T-cell (primary cell): ENCODE data around the gene PARL. TPM values are rescaled to one million over a fixed set of nuclear protein-coding genes. Genes with fewer than 3 reads are reported as not detected.

Source experiments
- ATAC-seq, 4 experiments: fragments of 200-7000 bp in 3 of 4; fragments of 150-1000 bp in 1 of 4; cut with Tn5 transposase; replicated peaks in 1 of 4; 1 replicate in 3 of 4; 2 replicates in 1 of 4; pipeline ENCODE4 v1.10.0; 2021; ENCODE audit warnings: moderate library complexity in 3 of 4, mild to moderate bottlenecking in 2 of 4, moderate number of reproducible peaks in 1 of 4
- CTCF ChIA-PET, 2 donors: fragments of 300-600 bp; sonication (Branson Sonifier 250); formaldehyde crosslinking; loops; one replicate each; lab custom pipeline; 2022; ENCODE audit warnings: antibody characterized with exemption in 2 of 2; lab: Charles Lee
- POLR2A ChIA-PET, 2 donors: fragments of 300-600 bp; sonication (Branson Sonifier 250); formaldehyde crosslinking; loops; one replicate each; lab custom pipeline; 2022; ENCODE audit warnings: antibody characterized with exemption in 2 of 2; lab: Charles Lee
- DNase-seq, 35 experiments: peaks; one replicate each; pipeline versions ENCODE4 v3.0.0 to v3.0.0-alpha.2; 2013 to 2023
- H3K27ac ChIP-seq: one replicate; pipeline ENCODE4 v1.5.1; 2013; ENCODE audit warnings: low read length
- H3K27me3 ChIP-seq, 2 experiments: replicated peaks in 1 of 2; 1 replicate in 1 of 2; 2 replicates in 1 of 2; pipeline versions ENCODE4 v1.6.1 to v1.7.0; 2013; ENCODE audit warnings: low read length in 1 of 2, mixed read lengths in 1 of 2; ENCODE audit not compliant: control insufficient read depth in 2 of 2, insufficient read depth in 2 of 2; ENCODE audit errors: extremely low read depth in 1 of 2
- H3K36me3 ChIP-seq, 2 donors: 1 replicate in 1 of 2; 2 replicates in 1 of 2; pipeline versions ENCODE4 v1.6.1 to v1.7.0; 2013; ENCODE audit warnings: low read length in 1 of 2; ENCODE audit not compliant: control insufficient read depth in 2 of 2, insufficient read depth in 1 of 2; ENCODE audit errors: extremely low read depth in 1 of 2
- H3K4me1 ChIP-seq, 2 experiments: 1 replicate in 1 of 2; 2 replicates in 1 of 2; pipeline versions ENCODE4 v1.6.1 to v1.7.0; 2013; ENCODE audit warnings: low read length in 2 of 2, mixed read lengths in 1 of 2; ENCODE audit not compliant: insufficient read depth in 2 of 2, control insufficient read depth in 1 of 2; ENCODE audit errors: extremely low read depth in 1 of 2
- H3K4me3 ChIP-seq, 2 donors: 1 replicate in 1 of 2; 2 replicates in 1 of 2; pipeline versions ENCODE4 v1.5.1 to v1.7.0; 2013; ENCODE audit warnings: mild to moderate bottlenecking in 2 of 2, low read length in 1 of 2, moderate library complexity in 1 of 2; ENCODE audit not compliant: control insufficient read depth in 1 of 2; ENCODE audit errors: extremely low read depth in 1 of 2
- H3K9me3 ChIP-seq: 2 replicates; pipeline ENCODE4 v1.7.0; 2013
- H3K27ac Mint-ChIP-seq, 2 donors: one replicate each; pipeline ENCODE4 v1.8.0; 2020 to 2021; ENCODE audit warnings: mild to moderate bottlenecking in 2 of 2, mixed read lengths in 2 of 2
- H3K27me3 Mint-ChIP-seq, 2 donors: one replicate each; pipeline ENCODE4 v1.8.0; 2021 to 2022; ENCODE audit warnings: mixed read lengths in 2 of 2
- H3K36me3 Mint-ChIP-seq: one replicate; pipeline ENCODE4 v1.8.0; 2021; ENCODE audit warnings: mixed read lengths
- H3K4me1 Mint-ChIP-seq, 3 donors: one replicate each; pipeline ENCODE4 v1.8.0; 2020 to 2022; ENCODE audit warnings: mixed read lengths in 3 of 3, mild to moderate bottlenecking in 1 of 3
- H3K4me3 Mint-ChIP-seq, 3 donors: one replicate each; pipeline ENCODE4 v1.8.0; 2020 to 2022; ENCODE audit warnings: mild to moderate bottlenecking in 3 of 3, mixed read lengths in 3 of 3, moderate library complexity in 3 of 3
- H3K9me3 Mint-ChIP-seq, 3 donors: one replicate each; pipeline ENCODE4 v1.8.0; 2020 to 2022; ENCODE audit warnings: mixed read lengths in 3 of 3
- whole genome bisulfite sequencing: methylation state at CpG from one replicate; pipeline ENCODE4 v1.1.5; 2013; ENCODE audit warnings: missing lambda C conversion rate; ENCODE audit not compliant: insufficient coverage; 5-methylcytosine and 5-hydroxymethylcytosine counted together
- total RNA-seq, 35 experiments: library from RNA in 6 of 35; stranded (reverse) in 6 of 35; fragments of 120-200 nt in 1 of 35; gene quantifications; one replicate each; pipeline versions ENCODE4 v1.2.1 to v1.2.4 and lab custom pipeline; 2013 to 2026

Gene PARL
- total RNA-seq, 5 donors from 2014 or later (not counting 1 experiment from before 2014, with no cell fraction given), result 38.8 to 46.2 (median 41.3) TPM

DNA sequence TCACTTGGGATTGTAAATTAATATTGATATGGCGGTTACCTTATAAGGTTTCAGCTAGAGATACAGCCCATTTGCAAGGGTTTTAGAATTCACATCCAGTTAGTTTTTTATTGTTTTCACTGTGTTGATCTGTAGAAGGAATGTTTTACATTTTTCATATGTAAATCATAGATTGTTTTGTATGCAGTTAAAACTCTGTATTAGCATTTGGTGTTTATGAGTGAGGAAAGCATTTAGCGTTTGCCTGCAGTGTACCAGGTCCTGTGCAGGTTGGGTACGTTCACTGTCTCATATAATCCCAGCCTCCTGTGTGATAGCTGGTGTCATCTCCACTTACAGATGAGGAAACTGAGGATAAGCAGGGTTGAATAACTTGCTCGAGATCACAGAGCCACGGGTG is 83.1 kb downstream of the PARL start:
- Histone ChIP-seq H3K27ac (no peak overlapping the region), H3K27me3 (no peaks in the 10 kb centered on the region), H3K9me3 (no peaks in the 10 kb centered on the region), H3K4me1 (no peaks in the 10 kb centered on the region), H3K4me3 (no peak overlapping the region), H3K36me3 (peaks cover 16 to 74% of the 10 kb centered on the region in 2 donors)
- ATAC-seq (no peak), DNase-seq (no peak)
- Mint-ChIP-seq H3K9me3 (no peaks in the 10 kb centered on the region), H3K36me3 (peaks cover 62% of the 10 kb centered on the region), H3K4me1 (no peaks in the 10 kb centered on the region), H3K27ac (no peak overlapping the region), H3K4me3 (no peak overlapping the region), H3K27me3 (no peaks in the 10 kb centered on the region)
- 93% methylated on average over 3 of the region's 5 CpGs for WGBS
- ChIA-PET CTCF (no interaction called here), POLR2A (interaction anchor here in 1 of 2 donors (0.6 kb wide), 1 partner anchor 897 kb away, joined by 6 read pairs; no protein-coding TSS in a partner anchor)

DNA sequence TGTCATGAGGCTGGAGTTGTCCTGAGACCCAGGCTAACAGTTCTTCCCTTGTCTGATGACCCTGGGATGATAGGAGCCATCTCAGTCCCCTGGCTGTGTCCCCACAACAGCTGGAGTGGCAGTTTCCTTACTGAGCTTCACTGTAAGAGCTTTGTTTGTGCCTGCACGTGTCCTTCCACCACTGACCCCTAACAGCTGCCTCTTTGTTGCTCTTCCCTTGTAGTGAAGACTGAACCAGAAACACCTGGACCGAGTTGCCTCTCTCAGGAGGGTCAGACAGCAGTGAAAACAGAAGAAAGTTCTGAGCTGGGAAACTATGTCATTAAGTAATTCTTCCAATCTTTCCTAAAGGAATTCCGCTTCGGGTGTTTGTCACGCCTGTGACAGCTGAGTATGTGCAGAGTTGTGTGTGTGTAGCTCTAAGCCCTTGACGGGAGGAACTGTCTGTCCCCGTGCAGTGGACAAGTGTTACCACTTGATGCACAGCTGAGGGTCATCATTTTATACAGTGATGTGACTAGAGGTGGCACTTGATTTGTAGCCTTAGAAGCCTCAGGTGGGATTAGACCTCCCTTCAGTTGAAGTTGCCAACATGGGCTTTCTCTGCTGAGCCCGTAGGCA is 84.3 kb downstream of the PARL start:
- Histone ChIP-seq H3K27ac (no peak overlapping the region), H3K4me3 (no peak overlapping the region), H3K9me3 (no peaks in the 10 kb centered on the region), H3K27me3 (no peaks in the 10 kb centered on the region), H3K36me3 (peaks cover 16 to 61% of the 10 kb centered on the region in 2 donors), H3K4me1 (no peaks in the 10 kb centered on the region)
- CTCF ChIA-PET, result interaction anchor here in 1 of 2 donors (0.6 kb wide), 1 partner anchor 23 kb away, joined by 3 read pairs; no protein-coding TSS in a partner anchor
- Mint-ChIP-seq H3K4me1 (no peaks in the 10 kb centered on the region), H3K36me3 (peaks cover 63% of the 10 kb centered on the region), H3K9me3 (no peaks in the 10 kb centered on the region), H3K27ac (no peak overlapping the region), H3K27me3 (no peaks in the 10 kb centered on the region), H3K4me3 (no peak overlapping the region)
- DNase-seq, result no peak
- POLR2A ChIA-PET, result no interaction called here
- no peak for ATAC-seq
- WGBS, result 98% methylated on average over 5 of the region's 8 CpGs

DNA sequence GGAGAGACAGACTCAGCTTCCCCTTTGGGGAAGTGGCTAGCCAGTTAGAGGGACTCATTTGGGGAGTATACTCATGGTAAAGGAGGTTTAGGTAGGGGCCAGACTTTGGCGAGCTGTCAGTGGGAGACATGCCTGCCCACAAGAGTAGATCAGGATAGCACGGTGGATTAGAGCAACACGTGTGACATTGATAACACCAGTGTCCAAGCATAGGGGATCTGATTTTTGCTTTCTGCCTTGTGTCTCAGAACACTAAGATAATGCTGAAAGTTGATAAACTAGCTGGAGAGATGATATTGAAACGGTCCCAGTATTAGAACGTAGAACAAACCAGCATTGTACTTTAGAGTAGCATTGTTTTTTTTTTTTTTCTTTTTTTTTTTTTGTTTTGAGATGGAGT is 85.2 kb downstream of the PARL start:
- 100% methylated on average over 3 of the region's 5 CpGs for WGBS
- DNase-seq (no peak), ATAC-seq (no peak)
- peaks cover 15 to 58% of the 10 kb centered on the region in 2 donors for H3K36me3 ChIP-seq
- ChIA-PET CTCF (no interaction called here), POLR2A (no interaction called here)
- Mint-ChIP-seq H3K27ac (no peak overlapping the region), H3K4me3 (no peak overlapping the region), H3K36me3 (peaks cover 59% of the 10 kb centered on the region), H3K9me3 (no peaks in the 10 kb centered on the region), H3K27me3 (no peaks in the 10 kb centered on the region), H3K4me1 (no peaks in the 10 kb centered on the region)
- no peaks in the 10 kb centered on the region for H3K4me1 ChIP-seq
- no peaks in the 10 kb centered on the region for H3K27me3 ChIP-seq
- no peak overlapping the region for H3K27ac ChIP-seq
- H3K4me3 ChIP-seq, result no peak overlapping the region
- no peaks in the 10 kb centered on the region for H3K9me3 ChIP-seq

DNA sequence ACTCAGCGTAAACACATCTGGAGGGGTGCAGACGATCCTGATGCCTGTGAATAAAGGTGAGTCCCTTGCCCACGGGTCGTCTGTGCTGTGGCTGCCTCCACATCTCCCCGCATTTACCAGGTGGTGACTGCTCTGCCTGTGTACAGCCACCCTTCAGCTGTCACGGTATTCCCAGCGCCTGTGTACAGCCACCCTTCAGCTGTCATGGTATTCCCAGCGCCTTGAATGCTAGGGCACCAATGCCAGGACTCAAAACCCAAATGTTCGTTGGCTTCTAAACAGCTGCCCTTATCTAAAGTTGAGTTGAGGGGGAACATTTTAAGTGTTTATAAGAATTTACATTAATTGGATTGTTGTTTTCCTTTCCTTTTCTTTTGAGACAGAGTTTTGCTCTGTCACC is 86.7 kb downstream of the PARL start:
- H3K4me1 Mint-ChIP-seq, result no peaks in the 10 kb centered on the region
- no peak overlapping the region for H3K4me3 Mint-ChIP-seq
- H3K36me3 ChIP-seq, result peaks cover 10 to 61% of the 10 kb centered on the region in 2 donors
- H3K27me3 ChIP-seq, result no peaks in the 10 kb centered on the region
- H3K27ac Mint-ChIP-seq, result no peak overlapping the region
- CTCF ChIA-PET, result no interaction called here
- peaks cover 58% of the 10 kb centered on the region for H3K36me3 Mint-ChIP-seq
- H3K9me3 ChIP-seq, result no peaks in the 10 kb centered on the region
- H3K27ac ChIP-seq, result no peak overlapping the region
- no peaks in the 10 kb centered on the region for H3K9me3 Mint-ChIP-seq
- H3K4me1 ChIP-seq, result no peaks in the 10 kb centered on the region
- no peak for DNase-seq
- H3K27me3 Mint-ChIP-seq, result no peaks in the 10 kb centered on the region
- WGBS, result 100% methylated on average over 3 of the region's 9 CpGs
- POLR2A ChIA-PET, result no interaction called here
- ATAC-seq, result no peak
- no peak overlapping the region for H3K4me3 ChIP-seq

DNA sequence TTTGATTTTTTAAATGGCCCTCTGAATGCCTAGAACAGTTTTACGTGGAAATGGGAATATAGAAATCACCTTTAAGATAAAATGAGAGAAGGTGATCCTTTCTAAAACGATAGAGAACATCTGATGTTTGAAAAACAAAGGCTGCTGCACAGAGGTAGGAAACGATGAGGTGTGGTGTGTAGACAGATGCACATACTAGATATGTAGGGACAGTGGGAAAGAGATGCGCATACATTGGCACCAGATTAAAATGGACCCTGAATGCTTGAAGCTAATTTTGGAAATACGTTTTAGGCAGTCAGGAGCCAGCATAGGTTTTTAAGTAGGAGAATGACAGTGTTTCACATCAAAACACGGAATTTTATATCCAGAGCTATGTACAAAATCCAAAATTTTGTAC is 88.3 kb downstream of the PARL start:
- H3K4me1 ChIP-seq, result no peaks in the 10 kb centered on the region
- H3K27ac ChIP-seq, result no peak overlapping the region
- ATAC-seq (no peak), DNase-seq (no peak)
- no peaks in the 10 kb centered on the region for H3K9me3 Mint-ChIP-seq
- peaks cover 10 to 59% of the 10 kb centered on the region in 2 donors for H3K36me3 ChIP-seq
- 100% methylated on average over 1 of the region's 6 CpGs for WGBS
- peaks cover 58% of the 10 kb centered on the region for H3K36me3 Mint-ChIP-seq
- H3K27me3 Mint-ChIP-seq, result no peaks in the 10 kb centered on the region
- CTCF ChIA-PET, result no interaction called here
- no peaks in the 10 kb centered on the region for H3K27me3 ChIP-seq
- H3K4me3 Mint-ChIP-seq, result no peak overlapping the region
- H3K4me3 ChIP-seq, result no peak overlapping the region
- no peak overlapping the region for H3K27ac Mint-ChIP-seq
- H3K9me3 ChIP-seq, result no peaks in the 10 kb centered on the region
- H3K4me1 Mint-ChIP-seq, result no peaks in the 10 kb centered on the region
- POLR2A ChIA-PET, result interaction anchor here in 1 of 2 donors (0.6 kb wide), 1 partner anchor 18 kb away, joined by 3 read pairs; no protein-coding TSS in a partner anchor

DNA sequence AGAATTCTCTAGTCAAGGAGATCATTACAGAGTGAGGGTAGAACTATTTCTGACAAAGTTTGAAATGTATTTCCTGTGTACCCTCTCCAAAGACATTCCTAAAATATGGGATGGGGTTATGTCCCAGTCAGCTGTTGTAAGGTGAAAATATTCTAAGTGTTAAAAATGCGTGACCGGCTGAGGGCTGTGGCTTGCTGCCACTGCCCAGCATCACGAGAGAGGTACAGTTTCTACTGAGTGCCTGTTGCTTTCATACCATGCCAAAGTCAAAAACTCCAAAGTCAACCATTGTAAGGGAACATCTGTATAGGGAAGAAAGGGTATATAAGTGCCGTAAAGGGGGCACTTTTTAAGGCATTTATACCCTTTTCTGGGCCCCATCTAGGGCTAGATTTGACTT is 90.2 kb downstream of the PARL start:
- Histone ChIP-seq H3K4me1 (no peaks in the 10 kb centered on the region), H3K27ac (no peak overlapping the region), H3K4me3 (no peak overlapping the region), H3K27me3 (no peaks in the 10 kb centered on the region), H3K9me3 (no peaks in the 10 kb centered on the region), H3K36me3 (peaks cover 15 to 62% of the 10 kb centered on the region in 2 donors)
- Mint-ChIP-seq H3K4me1 (peaks cover 0 to 5% (median 4%) of the 10 kb centered on the region in 3 donors), H3K27me3 (no peaks in the 10 kb centered on the region), H3K27ac (no peak overlapping the region), H3K4me3 (no peak overlapping the region), H3K36me3 (peaks cover 57% of the 10 kb centered on the region), H3K9me3 (no peaks in the 10 kb centered on the region)
- WGBS, result no CpG with 5 or more reads among the region's 4 CpGs
- no peak for DNase-seq
- POLR2A ChIA-PET, result interaction anchor here (0.5 to 0.7 kb wide), 3 partner anchors 22 to 409 kb away, joined by 3 to 6 read pairs (median 5); no protein-coding TSS in a partner anchor
- CTCF ChIA-PET, result no interaction called here
- no peak for ATAC-seq
